ENCODE measurements around the gene FLT3.

Gene FLT3

DNA sequence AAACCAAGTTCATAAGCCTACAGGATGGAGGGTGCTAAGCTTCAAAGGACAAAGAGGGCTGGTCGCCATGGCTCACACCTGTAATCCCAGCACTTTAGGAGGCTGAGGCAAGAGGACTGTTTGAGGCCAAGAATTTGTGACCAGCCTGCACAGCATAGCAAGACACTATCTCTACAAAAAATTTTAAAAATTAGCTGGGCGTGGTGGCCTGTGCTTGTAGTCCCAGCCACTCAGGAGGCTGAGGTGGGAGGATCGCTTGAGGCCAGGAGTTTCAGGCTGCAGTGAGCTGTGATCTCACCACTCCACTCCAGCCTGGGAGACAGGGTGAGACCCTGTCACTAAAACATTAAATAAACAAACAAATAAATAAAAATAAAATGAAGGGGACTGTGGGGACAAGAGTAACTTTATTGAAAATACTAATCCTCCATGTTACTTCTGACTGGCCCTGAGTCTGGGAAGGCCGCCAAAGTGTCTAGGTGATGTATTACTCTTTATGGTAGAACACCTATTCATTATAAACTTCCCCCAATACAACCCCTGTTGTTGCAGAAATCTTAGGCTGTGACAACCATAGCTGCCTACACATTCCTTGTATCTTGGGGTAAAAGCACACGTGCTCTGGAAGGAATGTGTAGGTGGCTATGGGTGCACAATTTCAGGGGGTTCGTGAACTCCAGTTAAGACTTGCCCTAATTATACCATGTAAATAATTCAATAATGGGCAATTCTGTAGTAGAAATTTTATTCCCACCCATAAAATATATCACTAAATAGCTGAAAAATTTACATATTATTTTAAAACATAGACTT is 97.3 kb downstream of the FLT3 start:
- no peak overlapping the region for H3K27ac ChIP-seq (ENCODE audit: low read length)
- no peaks in the 10 kb centered on the region for H4K20me1 ChIP-seq (ENCODE audit: insufficient read depth, low read length)

DNA sequence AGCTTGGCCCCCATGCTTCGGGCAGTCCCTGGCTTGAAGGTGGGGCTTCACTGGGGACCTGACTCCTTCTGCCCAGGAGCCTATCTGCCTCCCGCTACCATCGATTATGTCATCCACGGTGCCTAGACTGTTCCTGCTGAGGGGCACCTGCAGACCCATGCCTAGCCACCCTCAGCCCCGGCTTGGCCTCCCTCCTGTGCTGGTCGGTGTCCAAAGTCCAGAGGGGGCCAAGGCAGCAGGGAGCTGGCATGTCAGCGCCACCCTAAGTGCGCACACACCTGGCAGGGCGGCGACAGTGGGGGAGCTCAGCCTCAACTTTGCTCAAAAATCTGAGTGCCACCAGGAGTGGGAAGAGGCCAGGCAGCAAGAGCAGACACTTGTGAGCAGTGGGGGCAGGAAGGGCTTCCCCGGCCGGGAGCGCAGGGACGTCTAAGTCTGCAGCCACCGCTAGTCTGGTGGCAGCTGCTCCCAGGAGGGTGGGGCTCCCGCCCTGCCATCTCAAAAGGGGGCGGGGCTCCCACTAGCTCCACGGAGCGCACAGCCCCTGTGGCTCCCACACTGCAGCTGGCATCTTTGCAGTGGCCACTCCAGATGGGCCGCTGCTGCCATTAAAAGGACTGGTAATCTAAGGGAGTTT is 98.4 kb downstream of the FLT3 start:
- Histone ChIP-seq H2AFZ (ENCODE audit: low read depth, low read length) (no peak overlapping the region), H3K4me1 (ENCODE audit: low read length) (peaks cover 11% of the 10 kb centered on the region), H3K27me3 (ENCODE audit: low read depth, low read length) (no peaks in the 10 kb centered on the region), H3K27ac (ENCODE audit: low read length) (no peak overlapping the region), H3K9ac (ENCODE audit: low read length) (no peak overlapping the region), H3K36me3 (replicated peaks; ENCODE audit: low read depth, low read length) (no peaks in the 10 kb centered on the region), H3K79me2 (ENCODE audit: low read length) (no peaks in the 10 kb centered on the region), H3K9me3 (ENCODE audit: insufficient read depth, low read length) (no peaks in the 10 kb centered on the region), H3K4me2 (ENCODE audit: low read length) (peak overlapping the region; percentile 50), H3K4me3 (ENCODE audit: low read length) (no peak overlapping the region), H4K20me1 (ENCODE audit: insufficient read depth, low read length) (no peaks in the 10 kb centered on the region)
- TF ChIP-seq EZH2phosphoT487 (IDR thresholded peaks at IDR 0.05; ENCODE audit: low read depth): no peak
- TF ChIP-seq, protein P1, sequence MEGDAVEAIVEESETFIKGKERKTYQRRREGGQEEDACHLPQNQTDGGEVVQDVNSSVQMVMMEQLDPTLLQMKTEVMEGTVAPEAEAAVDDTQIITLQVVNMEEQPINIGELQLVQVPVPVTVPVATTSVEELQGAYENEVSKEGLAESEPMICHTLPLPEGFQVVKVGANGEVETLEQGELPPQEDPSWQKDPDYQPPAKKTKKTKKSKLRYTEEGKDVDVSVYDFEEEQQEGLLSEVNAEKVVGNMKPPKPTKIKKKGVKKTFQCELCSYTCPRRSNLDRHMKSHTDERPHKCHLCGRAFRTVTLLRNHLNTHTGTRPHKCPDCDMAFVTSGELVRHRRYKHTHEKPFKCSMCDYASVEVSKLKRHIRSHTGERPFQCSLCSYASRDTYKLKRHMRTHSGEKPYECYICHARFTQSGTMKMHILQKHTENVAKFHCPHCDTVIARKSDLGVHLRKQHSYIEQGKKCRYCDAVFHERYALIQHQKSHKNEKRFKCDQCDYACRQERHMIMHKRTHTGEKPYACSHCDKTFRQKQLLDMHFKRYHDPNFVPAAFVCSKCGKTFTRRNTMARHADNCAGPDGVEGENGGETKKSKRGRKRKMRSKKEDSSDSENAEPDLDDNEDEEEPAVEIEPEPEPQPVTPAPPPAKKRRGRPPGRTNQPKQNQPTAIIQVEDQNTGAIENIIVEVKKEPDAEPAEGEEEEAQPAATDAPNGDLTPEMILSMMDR (IDR thresholded peaks at IDR 0.05; ENCODE audit: low read depth, low read length): no peak

More for the DNA sequence above, 97.3 kb downstream of the FLT3 start:
- Histone ChIP-seq H3K4me2 (ENCODE audit: low read length) (no peak overlapping the region), H3K4me3 (ENCODE audit: low read length) (no peak overlapping the region), H3K4me1 (ENCODE audit: low read length) (peaks cover 10% of the 10 kb centered on the region), H3K9me3 (ENCODE audit: insufficient read depth, low read length) (no peaks in the 10 kb centered on the region), H2AFZ (ENCODE audit: low read depth, low read length) (no peak overlapping the region), H3K9ac (ENCODE audit: low read length) (no peak overlapping the region), H3K27me3 (ENCODE audit: low read depth, low read length) (no peaks in the 10 kb centered on the region), H3K79me2 (ENCODE audit: low read length) (no peaks in the 10 kb centered on the region), H3K36me3 (replicated peaks; ENCODE audit: low read depth, low read length) (no peaks in the 10 kb centered on the region)
- TF ChIP-seq, protein P1 (IDR thresholded peaks at IDR 0.05; ENCODE audit: low read depth, low read length): no peak
- TF ChIP-seq EZH2phosphoT487 (IDR thresholded peaks at IDR 0.05; ENCODE audit: low read depth): no peak

DNA sequence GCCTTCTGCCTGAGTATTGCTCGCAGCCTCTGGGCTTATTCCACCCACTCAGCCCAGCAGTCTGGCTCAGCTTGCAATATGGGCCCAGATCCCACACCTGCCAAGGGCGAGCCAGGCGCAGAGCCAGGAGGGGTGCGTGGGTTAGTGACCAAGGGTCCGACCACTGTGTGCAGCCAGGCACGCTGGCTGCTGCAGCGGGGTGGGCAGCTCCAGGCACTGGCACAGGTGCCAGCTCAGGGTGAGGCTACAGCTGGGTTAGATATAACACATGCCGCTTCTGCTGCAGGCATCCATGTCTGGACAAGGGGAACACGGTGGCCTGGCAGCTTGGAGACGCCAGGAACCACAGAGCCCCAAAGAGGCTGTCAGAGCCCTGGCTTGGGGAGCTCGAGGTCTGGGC is 99.3 kb downstream of the FLT3 start:
- Histone ChIP-seq H3K4me2 (ENCODE audit: low read length) (no peak overlapping the region), H2AFZ (ENCODE audit: low read depth, low read length) (no peak overlapping the region)
- TF ChIP-seq, protein P1 (IDR thresholded peaks at IDR 0.05; ENCODE audit: low read depth, low read length): no peak
- no peak for TF ChIP-seq EZH2phosphoT487 (IDR thresholded peaks at IDR 0.05; ENCODE audit: low read depth)

DNA sequence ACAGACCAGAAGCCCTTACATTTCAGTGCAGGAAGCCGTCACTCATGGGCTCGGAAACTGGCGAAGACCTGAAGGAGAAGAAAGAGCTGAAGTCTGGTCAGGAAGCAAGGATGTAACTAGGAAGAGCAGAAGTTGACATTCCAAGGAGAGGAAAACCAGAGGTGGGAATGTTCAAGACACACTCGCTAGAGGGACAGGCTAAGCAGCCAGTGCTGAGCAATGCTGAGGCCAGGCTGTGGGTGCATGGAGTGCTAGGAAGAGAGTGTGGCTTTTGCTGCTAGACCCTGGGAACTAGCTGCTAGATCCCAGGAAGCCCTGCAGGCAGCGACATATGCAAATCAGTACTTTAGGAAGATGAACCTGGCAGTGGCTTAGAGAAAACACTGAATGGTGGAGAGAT is 99.8 kb downstream of the FLT3 start:
- no peak overlapping the region for H3K27ac ChIP-seq (ENCODE audit: low read length)
- no peak overlapping the region for H3K4me2 ChIP-seq (ENCODE audit: low read length)
- no peaks in the 10 kb centered on the region for H3K9me3 ChIP-seq (ENCODE audit: insufficient read depth, low read length)
- no peaks in the 10 kb centered on the region for H3K79me2 ChIP-seq (ENCODE audit: low read length)
- H3K4me3 ChIP-seq (ENCODE audit: low read length): no peak overlapping the region
- no peaks in the 10 kb centered on the region for H3K36me3 ChIP-seq (replicated peaks; ENCODE audit: low read depth, low read length)
- H4K20me1 ChIP-seq (ENCODE audit: insufficient read depth, low read length): no peaks in the 10 kb centered on the region
- TF ChIP-seq, protein P1 (IDR thresholded peaks at IDR 0.05; ENCODE audit: low read depth, low read length): no peak
- no peak for TF ChIP-seq EZH2phosphoT487 (IDR thresholded peaks at IDR 0.05; ENCODE audit: low read depth)
- H2AFZ ChIP-seq (ENCODE audit: low read depth, low read length): peak overlapping the region; percentile 22; the same call in 1 of the 2 replicates
- H3K9ac ChIP-seq (ENCODE audit: low read length): no peak overlapping the region
- H3K4me1 ChIP-seq (ENCODE audit: low read length): peaks cover 11% of the 10 kb centered on the region
- H3K27me3 ChIP-seq (ENCODE audit: low read depth, low read length): no peaks in the 10 kb centered on the region

More for the DNA sequence above, 99.3 kb downstream of the FLT3 start:
- no peaks in the 10 kb centered on the region for H3K27me3 ChIP-seq (ENCODE audit: low read depth, low read length)
- no peaks in the 10 kb centered on the region for H3K79me2 ChIP-seq (ENCODE audit: low read length)
- no peaks in the 10 kb centered on the region for H3K36me3 ChIP-seq (replicated peaks; ENCODE audit: low read depth, low read length)
- no peak overlapping the region for H3K9ac ChIP-seq (ENCODE audit: low read length)
- no peak overlapping the region for H3K4me3 ChIP-seq (ENCODE audit: low read length)
- peaks cover 11% of the 10 kb centered on the region for H3K4me1 ChIP-seq (ENCODE audit: low read length)
- no peaks in the 10 kb centered on the region for H4K20me1 ChIP-seq (ENCODE audit: insufficient read depth, low read length)
- H3K27ac ChIP-seq (ENCODE audit: low read length): no peak overlapping the region
- H3K9me3 ChIP-seq (ENCODE audit: insufficient read depth, low read length): no peaks in the 10 kb centered on the region

All from OCI-LY3 (cell line).